NCI-H2196 treated with DMSO at 0.1 percent for 48 hours (cell line): Measurements from ENCODE around the gene ACTN2.
"Not testable (repeated sequence)": the region's sequence is repeated elsewhere in the genome, so short reads cannot be mapped to it uniquely, and the experiment has no call there.

ENCODE experiments used
- DNase-seq: peaks from one replicate; lab custom pipeline; 2025; ENCODE audit not compliant: unreplicated experiment; lab: John Stamatoyannopoulos, UW

ACTN2 gene

DNA sequence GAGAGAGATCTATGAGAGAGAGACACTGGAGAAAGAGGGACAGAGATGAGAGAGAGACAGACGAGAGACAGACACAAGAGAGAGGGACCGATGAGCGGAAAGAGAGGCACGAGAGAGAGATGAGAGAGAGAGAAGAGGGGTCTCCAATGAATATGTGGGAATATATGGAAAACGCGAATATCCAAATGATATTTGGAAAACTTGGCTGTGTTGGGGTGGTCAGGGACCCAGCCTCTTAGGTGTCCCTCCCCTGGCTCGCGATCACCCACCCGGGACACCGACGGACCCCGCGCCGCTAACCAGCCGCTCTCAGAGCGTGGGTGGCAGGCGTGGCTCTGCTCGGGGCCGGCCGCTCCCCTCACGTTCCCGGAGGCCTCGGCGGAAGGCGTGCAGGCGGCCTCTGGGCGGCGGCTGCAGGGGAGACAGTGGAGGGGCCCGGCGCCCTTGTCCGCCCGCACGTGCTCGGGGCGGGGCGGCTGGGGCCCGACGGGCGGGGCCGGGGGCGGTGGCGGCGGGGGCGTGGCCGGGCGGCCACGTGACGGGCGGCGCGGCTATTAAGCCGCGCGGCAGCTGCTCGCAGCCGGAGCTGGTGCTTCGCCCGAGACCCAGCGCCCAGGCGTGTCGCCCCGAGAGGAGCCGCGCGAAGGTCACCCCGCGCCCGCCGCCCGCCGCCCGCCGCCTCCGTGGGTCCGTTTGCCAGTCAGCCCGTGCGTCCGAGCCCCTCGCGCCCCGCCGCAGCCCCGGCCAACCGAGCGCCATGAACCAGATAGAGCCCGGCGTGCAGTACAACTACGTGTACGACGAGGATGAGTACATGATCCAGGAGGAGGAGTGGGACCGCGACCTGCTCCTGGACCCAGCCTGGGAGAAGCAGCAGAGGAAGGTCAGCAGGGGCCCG is at the start of gene ACTN2:
Gene ACTN2, plus strand, starts transcription at position 583 of the 898 bp plus-strand sequence. Its CDS starts 175 bp downstream, at position 758.
- no peak for DNase-seq

DNA sequence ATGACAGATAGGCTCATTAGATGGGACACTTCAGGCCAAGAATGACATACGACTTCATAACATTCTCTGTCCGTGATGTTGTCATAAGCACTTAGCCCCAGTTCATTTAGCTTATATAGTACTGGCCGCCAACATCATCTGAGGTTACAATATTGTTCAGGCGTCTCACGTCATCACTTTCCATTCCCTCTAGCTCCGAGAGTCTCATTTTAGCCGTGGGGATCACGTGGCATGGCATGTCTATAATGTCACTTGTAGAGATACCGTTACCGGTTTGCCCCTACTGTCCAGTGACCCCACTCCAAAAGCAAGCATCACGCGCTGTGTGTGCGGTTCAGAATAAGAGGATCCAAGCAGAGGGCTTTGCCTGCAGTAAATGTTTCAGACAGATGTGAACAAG is 47.4 kb upstream of the ACTN2 start:
- DNase-seq, result no peak

DNA sequence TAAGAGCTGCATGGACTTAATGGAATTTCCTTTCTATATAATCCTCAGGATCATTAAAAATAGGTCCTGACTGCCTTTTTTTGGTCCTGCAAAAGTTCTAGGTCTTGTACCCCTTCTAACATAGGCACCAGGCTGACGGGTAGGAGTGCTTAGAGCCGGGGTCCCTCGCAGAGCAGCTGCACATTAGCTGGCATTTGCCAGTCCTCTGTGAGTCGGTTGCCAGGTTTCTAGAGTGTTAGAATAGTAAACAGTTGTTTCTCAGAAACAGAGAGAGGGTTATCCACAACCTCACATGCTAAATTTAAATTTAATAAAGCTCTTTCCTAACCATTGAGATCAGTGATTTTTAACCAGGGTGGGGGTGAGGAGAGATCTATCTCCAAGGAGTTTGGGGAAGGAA is 46.6 kb upstream of the ACTN2 start:
- no peak for DNase-seq

DNA sequence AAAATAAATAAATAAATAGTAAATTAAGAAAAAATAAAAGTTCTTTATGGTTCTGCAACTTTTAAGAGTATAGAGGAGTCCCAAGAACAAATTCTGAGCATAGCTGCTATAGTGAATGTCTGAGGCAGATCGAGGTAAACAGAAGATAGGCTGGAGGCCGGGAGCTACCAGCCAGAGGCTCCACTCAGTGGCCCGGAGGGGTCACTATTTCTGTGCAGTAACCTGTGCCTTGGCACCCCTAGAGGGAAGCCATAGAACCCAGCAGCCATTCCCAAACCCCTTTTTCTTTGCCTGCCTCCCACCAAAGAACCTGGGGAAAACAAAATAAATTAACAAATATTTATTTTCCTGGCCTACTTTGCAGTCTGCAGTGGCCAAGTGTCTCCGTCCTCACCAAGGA is 43.5 kb upstream of the ACTN2 start:
- DNase-seq, result no peak

DNA sequence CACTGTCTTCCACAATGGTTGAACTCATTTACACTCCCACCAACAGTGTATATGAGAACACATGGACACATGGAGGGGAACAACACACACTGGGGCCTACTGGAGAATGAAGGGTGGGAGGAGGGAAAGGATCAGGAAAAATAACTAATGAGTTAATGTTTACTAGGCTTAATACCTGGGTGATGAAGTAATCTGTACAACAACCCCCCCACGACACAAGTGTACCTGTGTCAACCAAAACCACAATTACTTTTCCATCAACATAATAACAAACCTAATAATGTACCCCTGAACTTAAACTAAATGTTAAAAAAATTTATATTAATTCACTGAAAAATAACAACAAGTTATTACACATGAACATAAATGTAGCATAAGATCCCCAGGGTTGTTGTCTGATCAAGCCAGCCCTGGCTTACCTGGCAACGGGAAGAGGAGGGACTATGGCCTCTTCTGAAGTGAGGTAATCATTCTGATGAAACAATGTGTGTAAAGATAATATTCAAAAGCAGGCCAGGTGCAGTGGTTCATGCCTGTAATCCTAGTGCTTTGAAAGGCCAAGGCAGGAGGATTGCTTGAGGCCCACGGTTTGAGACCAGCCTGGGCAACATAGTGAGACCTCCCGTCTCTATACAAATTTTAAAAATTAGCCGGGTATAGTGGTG is 41.2 kb upstream of the ACTN2 start:
- DNase-seq, result no peak

DNA sequence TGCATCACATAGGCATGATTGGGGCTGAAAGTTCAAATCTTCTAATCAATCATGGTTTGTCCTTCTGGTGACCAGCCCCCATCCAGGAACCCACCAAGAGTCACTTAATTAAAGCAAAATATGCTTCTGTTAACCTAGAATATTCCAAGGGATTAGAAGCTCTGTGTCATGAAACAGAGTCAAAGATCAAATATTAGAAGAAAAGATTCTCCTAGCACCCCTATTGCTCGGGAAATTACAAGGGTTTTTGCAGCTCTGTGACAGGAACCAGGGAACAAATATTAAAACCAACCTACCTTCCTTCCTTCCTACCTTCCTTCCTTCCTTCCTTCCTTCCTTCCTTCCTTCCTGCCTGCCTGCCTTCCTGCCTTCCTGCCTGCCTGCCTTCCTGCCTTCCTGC is 31.8 kb upstream of the ACTN2 start:
- DNase-seq, result no peak

DNA sequence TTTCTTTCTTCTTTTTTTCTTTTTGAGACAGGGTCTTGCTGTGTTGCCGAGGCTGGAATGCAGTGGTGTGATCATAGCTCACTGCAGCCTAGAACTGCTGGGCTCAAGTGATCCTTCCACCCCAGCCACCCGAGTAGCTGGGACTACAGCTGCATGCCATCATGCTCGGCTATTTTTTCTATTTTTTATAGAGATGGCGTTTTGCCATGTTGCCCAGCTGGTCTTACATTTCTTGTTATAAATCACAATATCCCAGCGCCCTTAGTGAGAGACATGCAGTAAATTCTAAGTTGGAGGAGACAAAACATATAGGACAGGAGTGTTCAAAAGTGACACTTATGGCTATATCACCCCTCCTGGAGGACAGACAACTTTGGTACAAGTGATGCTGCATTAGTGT is 31.3 kb upstream of the ACTN2 start:
- DNase-seq, result no peak

DNA sequence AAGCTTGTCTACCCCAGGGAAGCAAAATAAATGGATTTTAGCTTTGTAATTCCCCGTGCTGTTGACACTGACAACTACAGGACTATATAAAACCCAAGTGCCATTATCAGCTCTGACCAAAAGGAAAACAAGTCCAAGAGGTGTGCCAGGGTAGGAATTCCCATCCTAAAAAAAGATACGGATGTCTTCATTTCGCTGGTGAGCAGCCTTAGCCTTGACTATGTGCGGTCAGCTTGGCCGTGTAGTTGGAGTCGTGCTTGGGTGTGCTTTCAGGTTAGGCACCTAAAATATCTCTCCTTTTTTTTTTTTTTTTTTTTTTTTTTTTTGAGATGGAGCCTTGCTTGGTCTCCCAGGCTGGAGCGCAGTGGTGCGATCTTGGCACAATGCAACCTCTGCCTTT is 28.9 kb upstream of the ACTN2 start:
- DNase-seq, result no peak

DNA sequence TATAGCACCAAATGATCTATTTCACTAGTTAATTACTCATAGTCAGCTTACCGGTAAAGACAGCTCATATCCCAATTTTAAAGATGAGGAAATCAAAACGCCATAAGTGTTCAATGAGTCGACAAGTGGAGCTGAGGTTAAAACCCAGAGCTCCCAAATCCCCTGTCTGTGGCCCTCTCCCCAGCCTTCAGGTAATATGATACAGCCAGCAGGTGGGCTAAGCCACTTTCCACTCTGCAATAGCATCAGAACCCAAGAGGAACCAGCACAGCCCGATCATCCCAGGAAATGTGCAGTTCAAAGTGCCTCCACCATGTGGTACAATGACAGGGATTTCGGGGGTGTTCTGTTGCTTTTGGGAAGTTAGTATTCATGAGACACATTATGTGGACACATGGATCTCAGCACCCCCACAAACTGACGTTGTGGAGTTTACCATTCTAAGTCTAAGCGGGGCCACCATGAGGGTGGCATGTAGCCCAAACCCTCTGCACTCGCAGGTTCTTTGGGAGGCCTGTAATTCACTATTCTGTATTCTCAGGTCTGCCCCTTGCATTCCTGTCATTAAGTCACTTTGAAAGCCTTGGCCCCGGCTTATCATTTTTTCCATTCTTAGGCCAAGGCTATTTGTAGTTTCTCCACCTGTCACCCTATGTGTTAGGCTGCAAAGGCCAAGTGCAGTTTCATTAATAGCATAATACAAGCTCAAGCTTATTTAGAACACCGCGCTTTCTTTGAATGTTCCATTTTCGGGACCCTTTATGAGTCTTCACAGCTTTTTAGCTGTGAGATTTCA is 26.3 kb upstream of the ACTN2 start:
- DNase-seq, result no peak

DNA sequence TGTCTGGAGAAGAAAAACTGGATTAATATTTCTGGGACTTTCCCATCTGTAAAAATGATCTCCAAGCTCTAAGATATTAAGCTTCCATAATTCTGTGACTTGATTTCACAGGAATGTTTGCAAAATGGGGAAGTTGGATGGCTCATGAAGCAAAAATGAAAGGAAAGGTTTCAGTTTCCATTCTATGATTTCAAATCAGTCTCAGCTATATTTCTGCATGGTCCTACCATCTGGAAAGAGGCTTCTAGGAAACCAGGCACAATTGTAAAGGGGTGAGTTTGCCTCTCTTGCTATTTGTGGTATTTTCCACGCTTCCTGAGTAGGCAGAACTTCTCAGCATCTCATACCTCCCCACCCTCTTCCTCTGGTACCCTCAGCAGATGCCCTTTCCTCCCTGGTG is 22.4 kb upstream of the ACTN2 start:
- no peak for DNase-seq

DNA sequence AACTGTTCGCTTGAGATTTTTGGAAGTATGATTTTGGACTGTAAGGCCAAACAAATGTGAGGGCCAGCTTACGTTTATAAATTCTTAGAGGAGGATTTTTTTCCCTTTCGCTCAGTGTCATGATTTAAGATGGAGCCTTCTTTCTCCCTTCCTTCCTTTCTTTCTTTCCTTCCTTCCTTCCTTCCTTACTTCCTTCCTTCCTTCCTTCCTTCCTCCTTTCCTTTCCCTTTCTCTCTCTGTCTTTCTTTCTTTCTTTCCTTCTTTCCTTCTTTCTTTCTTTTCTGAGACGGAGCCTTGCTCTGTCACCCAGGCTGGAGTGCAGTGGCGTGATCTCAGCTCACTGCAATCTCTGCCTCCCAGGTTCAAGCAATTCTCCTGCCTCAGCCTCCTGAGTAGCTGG is 17.4 kb upstream of the ACTN2 start:
- DNase-seq, result not testable (repeated sequence)

DNA sequence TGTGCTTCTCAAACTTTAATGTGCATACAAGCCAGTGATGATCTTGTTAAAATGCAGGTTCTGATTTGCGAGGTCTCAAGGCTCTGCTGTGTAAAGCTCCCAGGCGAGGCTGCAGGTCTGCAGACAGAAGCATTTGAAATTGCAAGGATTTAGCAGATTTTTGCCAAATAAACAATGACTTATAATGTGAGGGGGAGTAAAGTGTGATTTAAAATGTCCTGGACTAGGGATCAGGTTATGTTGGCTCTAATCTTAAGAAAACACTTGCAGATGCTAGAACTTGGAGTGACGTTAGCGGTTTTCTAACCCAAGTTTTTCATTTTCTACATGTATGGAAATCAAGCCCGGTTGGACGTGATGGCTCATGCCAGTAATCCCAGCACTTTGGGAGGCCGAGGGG is 16.2 kb upstream of the ACTN2 start:
- DNase-seq, result no peak

DNA sequence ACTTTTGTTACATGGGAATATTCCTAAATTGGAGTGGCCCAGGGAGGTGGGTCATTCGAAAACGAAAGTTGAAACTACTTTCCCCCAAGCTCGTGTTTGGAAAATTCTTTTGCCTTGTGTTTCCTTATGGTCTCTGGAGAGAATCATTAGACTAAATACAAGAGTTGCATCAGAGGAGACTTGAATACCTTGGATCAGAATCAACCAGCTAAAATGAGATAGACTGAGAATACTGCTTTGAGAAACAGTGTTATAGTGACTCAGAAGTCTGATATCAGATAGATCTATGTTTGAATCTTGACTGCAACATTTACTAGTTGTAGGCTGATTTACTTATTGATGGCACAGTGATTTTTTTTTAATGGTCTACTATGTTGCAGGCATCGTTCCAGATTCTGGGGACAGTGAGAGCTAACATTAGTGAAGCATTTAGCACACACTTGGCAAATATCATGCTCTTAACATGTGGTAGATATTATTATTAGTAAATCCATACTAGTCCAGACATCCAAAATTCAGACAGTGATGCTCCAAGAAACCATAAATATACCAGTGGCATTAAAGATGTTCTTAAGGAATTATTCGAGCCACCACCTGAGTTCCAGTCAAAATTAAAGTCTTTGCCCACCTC is 12.9 kb upstream of the ACTN2 start:
- DNase-seq, result no peak

DNA sequence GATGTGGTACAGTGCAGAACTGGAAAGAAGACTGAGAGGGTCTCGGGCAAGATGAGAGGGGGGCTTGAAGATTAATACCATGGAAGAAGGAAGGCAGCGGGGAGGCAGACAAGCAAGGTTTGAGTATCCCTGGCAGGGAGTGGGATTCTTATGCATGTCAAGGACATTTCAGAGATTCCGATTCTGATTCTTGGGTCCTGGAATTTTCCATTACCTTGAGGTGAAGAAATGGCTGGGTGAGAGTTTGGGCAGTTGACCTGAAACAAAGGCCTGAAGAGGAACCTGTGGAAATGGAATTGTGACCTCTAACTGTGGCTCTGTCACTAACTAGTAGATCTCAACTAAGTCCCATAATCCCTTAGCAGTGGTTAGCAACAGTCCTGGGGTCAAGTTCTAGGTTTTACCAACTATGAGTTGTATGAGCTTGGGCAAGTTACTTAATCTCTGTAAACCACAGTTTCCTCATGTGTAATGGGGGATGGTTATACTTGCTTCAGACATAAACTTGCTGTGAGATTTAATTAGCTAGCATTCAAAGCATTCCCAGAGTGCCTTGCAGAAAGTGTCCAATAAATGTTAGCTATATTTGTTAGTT is 8.6 kb upstream of the ACTN2 start:
- DNase-seq, result no peak

DNA sequence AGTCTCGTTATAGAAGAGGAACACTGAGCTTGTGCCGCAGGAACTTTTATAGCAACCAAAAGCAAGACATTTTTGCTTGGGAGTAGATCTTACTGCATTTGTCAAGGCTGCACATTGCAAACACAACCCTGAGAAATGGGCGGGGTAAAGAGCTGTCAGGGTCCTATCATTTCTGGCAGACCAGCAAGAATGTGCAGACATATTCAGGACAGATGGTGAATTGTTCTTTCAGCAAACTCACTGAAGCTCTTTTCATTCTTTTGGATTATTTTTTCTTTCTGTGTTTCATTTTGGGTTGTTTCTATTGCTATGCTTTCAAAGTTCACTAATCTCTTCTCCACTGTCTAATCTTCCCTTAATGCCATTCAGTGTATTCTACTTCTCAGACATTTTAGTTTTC is 5.1 kb upstream of the ACTN2 start:
- DNase-seq, result no peak

DNA sequence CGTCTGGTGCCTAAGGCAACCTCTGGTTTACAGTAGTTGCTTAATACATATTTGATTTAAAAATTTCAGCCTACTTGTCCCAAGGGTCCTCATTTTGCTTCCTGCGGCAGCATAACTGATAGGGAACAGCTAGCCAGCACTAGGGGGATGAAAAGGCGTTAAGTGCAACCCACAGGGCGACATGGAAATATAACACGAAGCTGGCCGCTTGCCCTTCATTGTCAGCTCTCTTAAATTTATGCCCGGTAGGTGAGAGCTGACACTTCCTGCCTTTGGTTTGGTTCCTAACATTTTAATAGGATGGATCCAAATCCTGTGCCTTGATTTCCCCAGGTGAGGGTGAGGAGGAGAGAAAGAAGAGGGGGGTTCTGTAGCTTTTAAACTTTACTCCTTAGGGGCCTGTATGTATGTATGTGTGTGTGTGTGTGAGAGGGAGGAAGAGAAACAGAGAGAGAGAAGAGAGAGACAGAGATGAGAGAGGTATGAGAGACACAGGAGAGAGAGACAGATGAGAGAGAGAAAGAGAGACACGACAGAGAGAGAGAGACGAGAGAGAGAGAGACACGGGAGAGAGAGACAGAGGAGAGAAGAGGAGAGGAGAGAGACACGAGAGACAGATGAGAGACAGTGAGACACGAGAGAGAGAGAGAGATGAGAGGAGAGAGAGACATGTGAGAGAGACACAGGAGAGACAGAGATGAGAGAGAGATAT is 938 bp upstream of the ACTN2 start:
- DNase-seq, result no peak

DNA sequence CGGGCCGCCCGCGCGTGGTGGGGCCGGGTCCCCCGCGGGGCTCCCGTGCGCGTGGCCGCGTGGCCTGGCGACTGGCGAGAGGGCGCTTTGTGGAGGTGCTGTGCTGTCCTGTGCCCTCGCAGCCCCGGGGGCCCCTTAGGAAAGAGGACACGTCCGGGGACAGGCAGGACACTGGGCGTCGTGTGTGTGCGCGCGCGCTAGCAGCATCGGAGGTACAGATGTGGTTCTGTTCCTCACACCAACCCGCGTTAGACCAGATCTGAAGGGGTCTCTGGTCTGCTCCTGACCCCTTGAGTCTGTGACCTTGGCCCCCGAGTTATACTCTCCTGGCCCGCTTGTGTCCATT is 489 bp downstream of the ACTN2 start:
- no peak for DNase-seq

DNA sequence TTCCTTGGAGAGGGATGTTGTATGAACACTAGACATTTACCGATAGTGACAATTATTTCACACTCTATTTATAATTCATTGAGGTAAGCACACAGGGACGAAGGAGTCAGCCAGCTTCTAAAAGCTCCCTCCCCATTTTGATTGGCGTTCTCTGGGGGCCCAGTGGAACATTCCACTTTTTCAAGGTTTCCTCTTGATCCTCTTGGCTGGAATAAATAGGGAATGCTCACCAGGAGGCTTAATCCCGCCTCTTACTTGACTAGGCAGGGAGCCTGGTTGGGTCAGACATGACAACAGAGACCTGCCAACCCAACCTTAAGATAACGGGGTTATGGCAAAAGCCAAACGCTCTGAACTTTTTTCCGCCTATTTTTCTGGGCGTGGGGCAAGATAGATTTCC is 974 bp downstream of the ACTN2 start:
- DNase-seq, result no peak

DNA sequence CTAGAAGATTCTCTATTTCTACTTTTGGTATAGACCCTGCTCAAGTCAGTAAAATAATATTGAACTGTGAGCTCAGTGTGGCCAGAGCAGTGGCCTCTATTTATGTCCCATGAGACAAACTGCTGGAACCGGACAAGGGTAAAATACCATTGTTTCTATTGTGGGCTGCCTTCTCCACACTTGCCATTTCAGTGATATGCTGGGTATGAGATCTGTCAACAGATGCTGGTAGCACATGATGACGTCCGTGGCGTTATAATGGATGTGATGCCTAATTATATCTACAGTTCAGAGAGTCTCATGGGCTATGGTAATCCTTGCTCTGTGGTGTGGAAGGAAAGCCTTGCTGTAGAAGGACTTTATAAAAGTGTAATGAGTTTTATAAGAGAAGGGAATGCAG is 2.4 kb downstream of the ACTN2 start:
- no peak for DNase-seq
